GM21576 (cell line): ENCODE measurements around the gene CACNB4.
A peak's percentile ranks its signal among the peaks of the same experiment; 100 is the strongest.

ENCODE experiments used
- ATAC-seq: cut with Tn5 transposase; IDR thresholded peaks from one replicate; pipeline ENCODE4 v1.9.1; 2021; ENCODE audit warnings: mild to moderate bottlenecking, moderate library complexity; ENCODE audit not compliant: unreplicated experiment

The CACNB4 gene

DNA sequence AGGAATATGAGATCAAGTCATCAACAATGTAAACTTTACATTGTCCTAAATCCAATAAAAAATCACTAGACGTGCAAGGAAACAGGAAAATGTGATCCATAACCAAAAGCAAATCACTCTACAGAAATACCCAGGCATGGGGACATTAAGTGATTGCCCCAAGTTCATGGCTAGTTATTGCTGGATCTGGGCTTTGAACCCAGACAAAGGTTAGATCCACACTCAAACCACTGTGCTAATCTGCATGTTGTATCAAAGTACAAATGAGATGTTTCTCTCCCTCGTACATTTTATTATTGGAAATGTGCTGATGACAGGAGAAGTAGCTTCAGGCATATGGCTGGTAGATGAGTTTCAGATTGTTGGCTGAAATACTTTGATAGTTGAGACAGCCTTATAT lies 267.9 kb downstream of the CACNB4 start:
- ATAC-seq, result no peak

DNA sequence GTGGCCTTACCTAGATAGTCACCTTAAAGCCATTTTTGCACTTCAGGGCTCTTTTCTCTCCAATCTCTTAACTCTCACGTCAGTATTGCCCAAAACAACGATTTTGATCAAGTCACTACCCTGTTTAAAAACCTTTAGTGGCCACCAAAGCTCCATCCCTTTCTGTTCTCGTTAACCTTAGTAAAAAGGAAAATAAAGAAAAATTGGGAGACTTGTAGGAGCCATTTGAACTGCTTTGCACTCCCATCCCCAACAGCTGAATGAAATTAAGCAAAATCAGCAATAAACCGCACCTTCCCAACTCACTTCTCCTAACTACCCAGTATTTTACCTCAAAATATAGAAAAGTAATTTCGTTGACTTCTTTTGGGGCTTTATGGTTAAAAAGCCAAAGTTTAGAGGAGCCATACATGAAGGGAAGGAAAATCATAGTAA lies 269.9 kb downstream of the CACNB4 start:
- no peak for ATAC-seq

DNA sequence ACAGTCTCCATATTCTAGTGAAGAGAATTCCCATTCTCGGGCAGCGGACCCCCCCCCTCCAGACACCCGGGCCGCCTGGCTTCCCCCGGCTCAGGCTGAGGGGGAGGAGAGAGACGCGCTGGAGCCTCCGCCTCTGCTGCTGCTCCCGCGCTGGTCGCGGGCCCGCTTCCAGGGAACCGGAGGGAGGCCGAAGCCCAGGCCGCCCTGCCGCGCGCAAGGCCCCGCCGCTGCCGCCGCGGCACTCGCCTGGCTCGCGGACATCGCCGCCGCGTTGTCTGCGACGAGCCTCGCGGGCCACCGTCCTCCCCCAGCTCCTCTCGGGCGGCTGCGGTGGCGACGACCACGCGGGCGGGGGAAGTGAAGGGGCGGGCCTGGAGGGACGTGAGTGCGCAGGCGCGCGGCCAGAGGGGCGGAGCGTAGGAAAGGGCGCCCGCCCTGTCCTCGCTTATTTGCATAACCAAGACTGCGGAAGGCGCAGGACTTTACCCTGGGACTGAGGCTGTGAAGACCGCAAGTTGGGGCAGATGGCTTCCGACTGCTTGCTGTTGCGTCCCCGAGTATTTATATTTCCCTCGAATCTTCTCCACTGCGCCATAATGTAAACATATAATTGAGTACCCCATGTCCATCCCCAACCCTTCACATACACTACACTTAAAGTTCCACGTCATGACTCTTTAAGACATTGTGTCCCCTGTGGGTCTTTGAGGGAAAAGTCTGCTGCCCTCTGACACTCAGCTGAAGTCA lies 270.5 kb downstream of the CACNB4 start, which contains the start of gene ARL5A:
ARL5A (minus strand) TSS at position 279 of the 747 bp plus-strand sequence; CDS start at position 34, 245 bp downstream.
- peak; percentile 92 for ATAC-seq

DNA sequence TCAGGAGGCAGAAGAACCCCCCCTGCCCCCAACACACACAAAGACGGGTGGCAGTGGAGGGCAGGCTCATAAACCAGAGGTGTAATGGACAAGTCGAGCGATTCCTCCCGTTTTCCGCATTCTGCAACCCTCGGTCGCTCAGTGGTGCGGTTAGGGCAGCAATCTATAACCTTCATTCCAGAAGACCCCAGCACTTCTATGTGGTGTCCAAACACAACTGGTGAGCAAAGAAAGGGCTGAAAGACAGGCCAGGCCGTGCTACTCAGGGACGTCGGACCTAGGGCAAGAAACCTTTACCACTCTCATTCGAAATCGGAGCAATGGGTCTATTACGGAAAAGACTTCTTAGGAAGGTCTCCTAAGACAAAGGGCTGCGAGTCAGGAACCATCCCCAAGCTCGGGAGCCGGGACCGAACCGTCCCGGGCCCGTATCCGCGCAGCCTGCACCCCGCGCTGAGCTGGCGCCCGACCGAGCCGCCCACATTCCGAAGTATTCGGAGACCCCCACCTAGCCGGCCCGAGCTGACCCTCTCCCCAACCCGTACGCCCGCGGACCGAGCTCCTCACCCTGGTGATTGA lies 271.2 kb downstream of the CACNB4 start:
- peak; percentile 21 for ATAC-seq

DNA sequence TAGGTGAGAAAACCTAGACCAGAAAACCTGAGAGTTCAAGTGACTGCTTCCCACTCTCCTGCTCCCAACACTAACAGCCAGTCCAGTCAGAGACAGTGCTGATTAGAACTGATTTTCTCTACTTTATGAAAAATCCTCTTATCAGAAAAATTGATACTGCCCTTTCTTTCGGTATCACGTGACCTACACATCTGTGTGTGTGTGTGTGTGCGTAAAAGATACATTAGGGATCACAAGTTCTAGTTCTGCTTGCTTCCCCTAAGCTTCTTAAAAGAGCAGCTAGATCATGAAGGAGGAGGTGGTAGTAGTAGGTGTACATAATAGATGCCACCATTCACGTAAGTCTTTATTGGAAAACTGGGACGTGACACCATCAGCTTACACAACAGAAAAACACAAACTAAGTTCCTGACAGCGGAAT lies 272.1 kb downstream of the CACNB4 start:
- ATAC-seq, result no peak

DNA sequence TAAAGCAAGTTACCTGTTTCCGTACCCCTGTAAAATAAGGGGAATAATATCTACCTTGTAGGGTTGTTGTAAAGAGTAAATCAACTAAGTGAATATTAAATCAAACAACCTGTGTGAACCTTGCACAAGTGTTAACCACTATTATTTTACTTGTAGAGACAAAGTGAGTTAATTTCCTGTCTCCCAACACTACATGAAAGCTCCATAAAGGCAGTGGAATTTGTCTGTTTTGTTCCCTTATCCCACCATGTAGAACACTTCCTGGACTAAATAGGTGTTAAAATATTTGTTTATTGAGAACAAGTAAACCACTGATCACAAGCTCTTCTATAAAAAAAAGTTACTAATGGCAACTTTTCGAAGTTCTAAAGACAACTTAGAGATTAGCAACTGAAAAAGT lies 274.0 kb downstream of the CACNB4 start:
- ATAC-seq, result no peak

DNA sequence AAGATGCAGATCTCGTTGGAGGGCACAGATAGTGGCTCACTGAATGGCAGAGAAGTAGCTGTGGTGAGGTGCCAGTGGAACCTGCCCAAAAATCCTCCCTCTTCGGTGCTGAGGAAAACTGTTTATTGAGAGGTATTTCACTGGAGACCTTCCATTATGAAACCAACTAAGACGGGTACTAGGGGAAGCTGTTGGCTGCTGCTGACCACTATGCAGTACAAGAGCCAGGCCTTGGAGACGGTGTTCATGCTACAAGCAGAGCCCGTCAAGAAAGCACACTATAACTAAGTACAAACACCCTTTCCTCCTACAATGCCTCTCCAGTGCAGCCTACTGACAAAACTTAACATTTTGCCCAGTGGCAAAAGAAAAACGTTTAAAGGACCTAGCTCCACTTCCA lies 275.2 kb downstream of the CACNB4 start:
- ATAC-seq, result no peak

DNA sequence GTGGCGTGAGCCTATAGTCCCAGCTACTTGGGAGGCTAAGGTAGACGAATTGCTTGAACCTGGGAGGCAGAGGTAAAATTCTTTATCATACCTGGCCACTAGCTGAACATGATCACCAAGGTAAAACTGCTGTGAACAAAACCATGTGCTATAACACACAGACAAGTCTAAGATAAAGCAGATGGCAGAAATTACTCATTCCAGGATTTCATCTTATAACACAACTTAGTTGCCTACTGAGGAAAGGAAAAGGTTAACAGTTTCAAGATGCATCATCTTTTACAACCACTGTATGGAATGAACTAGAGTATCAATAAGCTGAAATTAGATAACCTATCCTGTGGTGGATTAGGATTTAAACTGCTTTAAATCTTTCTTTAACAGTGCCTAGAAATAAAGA lies 278.9 kb downstream of the CACNB4 start:
- peak; percentile 49 for ATAC-seq

DNA sequence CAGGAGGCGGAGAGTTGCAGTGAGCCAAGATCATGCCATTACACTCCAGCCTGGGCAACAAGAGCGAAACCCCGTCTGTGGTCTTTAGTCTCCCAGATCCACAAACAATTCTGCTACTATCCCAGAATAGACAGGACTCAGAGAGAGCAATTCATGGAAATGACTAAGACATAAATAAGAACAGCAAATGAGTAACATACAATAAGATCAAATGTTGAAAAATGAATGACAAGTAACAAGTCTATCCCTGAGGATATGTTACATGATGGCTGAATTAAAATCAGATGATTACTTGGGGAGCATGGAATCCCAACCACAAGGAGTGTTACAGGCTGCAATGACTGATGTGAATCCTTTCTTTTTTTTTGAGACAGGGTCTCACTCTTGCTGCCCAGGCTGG lies 280.9 kb downstream of the CACNB4 start:
- no peak for ATAC-seq

DNA sequence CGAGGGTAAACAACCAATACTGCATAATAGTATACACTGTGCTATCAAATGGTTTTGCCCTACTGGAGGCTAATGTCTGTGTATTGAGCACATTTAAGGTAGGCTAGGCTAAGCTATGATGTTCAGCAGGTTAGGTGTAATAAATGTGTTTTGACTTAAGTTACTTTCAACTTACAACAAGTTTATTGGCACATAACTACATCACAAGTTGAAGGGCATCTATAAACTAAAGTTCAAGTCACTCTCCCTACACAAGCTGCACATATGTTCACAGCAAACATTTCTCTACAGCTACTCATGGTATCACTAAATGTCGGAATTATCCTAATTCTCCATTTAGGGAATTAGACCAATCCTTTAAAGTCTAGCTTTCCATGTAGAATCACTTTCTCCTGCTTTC lies 282.0 kb downstream of the CACNB4 start:
- no peak for ATAC-seq

DNA sequence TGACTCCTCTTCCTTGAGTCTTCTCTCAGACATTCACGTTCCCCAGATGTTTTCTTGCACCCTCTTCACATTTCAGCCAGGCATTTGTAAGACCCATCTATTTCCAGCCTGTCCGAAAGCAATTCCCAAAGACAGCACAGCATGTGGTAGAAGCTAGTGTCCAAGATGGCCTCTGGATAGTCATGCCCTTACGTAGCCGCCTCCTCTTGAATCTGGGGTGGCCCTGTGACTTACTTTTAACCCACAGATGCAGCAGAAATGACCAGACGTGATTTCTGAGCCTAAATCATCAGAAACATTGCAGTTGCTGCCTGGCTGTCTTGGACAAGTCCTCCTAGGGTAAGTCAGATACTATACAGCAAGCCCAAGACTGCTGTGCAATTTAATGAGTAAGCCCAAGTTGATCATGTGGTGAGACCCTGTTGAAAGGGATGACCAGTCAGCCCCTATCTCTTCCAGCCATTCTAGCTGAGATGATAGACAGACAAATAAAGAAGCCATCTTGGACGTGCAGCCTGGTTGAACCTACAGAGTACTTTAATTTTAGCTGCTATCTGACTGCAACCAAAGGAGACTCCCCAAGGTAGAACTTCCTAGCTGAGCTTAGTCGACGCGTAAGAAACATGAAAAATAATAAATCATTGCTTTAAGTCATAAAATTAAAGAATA lies 282.9 kb downstream of the CACNB4 start:
- no peak for ATAC-seq

DNA sequence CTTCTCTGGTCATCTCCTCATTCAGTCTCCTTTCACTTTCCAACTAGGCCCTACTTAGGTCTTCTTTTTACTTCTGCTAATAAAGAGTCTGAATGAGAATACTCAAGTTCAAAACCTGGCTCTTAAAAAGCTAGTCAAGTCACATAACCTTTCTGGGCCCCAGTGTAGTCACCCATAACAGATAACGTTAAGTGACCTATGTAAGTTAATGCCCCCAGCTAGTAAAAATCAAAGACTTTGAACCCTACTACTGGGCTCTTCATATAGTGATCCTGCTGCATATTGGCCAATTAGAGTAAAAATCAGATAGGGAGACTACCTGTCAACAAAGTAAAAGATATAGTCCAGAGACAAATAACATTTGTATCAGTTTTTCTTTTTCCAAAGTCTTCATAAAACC lies 288.4 kb downstream of the CACNB4 start:
- ATAC-seq, result no peak

DNA sequence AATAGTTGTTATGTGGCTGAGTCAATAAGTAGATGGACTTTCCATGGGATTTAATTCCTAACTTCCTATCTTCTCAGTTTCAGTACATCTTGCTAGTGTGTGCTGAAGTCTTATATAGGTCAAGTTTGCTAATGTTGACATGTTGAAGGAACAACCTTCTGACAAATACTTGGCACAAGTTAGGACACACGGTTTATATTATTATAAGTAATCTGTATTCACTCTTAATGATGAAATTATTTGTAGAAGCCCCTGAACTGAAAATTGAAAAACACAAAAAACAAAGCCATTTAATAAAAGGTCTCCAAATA lies 289.8 kb downstream of the CACNB4 start:
- ATAC-seq, result no peak

DNA sequence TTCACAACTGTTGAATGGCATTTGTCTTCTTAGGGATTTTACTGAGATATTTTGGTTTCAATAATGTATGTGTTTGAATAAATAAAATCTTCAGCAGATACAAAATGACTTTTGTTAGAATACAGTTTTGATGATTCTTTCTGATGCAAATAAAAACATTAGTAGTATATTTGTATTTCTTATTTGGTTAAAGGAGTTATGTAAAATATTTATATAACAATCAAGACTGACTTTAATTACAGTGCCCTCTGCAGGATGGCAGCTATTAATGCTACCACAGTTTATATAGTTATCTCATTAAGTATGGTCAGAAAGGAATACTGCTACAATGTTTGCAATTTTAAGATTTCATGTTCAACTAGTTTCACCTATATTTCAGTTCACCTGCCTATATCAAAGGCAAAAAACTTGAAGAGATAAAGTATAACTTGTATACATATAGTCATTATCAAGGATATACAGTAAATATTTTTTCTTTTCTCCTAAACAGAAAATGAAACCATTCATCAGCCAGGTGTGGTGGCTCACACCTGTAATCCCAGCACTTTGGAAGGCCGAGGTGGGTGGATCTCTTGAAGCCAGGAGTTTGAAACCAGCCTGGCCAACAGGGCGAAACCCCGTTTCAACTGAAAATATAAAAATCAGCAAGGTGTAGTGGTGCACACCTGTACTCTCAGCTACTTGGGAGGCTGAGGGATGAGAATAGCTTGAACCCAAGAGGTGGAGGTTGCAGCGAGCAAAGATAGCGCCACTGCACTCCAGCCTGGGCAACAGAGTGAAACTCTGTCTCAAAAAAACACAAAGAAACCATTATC lies 290.4 kb downstream of the CACNB4 start:
- no peak for ATAC-seq

DNA sequence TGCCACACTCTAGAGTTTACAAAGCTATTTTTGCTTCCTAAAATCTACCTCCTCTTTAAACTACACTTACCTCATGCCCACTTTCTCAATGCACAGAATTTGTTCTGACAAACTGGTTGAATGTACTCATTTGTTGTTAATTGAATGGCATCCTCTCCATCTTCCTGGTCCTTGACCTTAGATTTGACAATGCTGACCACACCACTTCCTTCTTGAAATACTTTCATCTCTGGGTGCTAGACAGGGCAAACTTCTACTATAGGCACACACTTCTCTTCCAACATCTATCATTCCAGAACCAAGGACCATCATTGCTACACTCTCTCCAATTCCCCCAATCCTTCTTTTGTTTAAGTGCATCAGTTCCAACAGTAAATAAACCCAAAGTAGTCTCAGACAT lies 292.9 kb downstream of the CACNB4 start:
- no peak for ATAC-seq

DNA sequence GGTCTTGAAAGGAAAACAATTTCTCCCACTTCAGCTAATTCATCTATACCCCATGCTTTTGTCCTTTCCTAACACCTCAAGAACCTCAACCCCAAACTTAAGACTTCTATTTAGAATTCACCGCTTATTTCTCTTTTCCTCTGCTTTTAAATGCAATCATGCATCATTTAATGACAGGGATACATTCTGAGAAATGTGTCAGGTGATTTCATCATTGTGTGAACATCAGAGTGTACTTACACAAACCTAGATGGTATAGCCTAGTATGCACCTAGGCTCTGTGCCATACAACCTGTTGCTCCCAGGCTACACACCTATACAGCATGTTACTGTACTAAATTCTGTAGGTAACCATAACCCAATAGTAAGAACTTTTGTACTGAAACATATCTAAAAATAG lies 293.5 kb downstream of the CACNB4 start:
- ATAC-seq, result no peak

DNA sequence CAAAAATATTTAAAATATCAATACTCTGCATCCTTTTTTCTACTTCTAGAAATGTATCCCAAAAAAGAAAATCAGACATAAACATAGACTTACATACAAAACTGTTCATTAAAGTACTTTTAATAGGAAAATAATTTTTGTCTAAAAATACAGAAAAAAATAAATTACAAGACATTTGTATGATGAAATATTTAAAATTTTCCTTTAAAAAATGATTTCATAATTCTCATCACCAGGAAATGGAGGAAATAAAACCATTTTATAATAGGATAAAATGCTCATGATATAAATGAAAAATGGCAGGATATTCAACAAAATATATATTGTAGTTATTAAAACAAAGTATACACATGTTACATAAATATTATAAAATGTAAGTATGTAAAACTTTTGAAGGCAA lies 295.0 kb downstream of the CACNB4 start:
- no peak for ATAC-seq

DNA sequence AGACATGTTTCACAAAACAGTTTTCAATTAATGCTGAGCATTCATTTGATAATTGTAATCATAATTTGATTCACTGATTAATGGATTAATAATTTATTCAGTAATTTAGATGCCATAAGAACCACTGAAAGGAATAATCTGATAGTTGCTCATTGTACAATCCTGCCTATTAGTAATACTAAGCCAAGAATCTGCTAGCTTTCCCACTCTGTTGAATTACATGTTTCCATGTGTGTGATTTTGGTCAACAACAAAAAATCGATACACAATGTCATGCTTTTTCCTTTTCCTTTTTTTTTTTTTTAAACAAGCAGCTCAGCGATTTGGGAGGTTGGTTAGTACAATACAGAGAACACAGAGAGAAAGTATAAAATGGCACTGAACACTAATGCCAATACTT lies 296.5 kb downstream of the CACNB4 start:
- ATAC-seq, result no peak

DNA sequence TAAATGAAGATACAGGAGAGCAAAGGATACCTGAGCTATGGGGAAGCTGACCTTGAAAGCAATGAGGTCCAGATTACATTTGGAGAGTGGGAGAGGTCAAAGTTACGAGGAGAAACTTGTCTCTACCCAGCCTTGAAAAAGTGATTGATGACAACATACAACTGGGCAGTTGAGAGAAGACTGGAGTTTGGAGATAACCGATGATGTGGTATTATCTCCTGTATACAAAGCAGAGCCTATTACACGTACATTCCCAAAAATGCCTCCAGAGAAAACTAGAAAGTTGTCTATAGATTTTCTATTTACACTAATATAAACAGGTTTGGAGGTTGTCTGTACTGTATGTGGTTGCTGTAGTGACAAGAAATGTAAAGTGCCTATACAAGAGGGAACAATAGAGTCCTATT lies 299.0 kb downstream of the CACNB4 start:
- no peak for ATAC-seq

DNA sequence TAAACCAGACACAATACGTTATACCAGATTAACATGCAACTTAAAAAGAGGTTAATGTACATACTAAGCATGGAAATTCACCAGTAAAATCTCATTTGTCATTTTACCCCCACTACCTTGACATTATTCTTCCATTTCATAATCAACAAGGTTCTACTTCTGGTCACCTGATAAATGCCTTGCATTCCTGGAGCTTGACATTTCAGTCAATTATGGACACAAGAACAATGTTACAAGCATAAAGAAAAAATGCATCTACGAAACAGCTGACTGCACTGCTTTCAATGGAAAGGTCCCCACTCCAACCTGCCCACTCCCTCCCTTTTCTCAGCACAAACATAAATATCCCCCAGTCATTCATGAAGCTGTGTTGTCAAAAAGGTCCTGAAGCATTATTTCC lies 302.1 kb downstream of the CACNB4 start:
- no peak for ATAC-seq

DNA sequence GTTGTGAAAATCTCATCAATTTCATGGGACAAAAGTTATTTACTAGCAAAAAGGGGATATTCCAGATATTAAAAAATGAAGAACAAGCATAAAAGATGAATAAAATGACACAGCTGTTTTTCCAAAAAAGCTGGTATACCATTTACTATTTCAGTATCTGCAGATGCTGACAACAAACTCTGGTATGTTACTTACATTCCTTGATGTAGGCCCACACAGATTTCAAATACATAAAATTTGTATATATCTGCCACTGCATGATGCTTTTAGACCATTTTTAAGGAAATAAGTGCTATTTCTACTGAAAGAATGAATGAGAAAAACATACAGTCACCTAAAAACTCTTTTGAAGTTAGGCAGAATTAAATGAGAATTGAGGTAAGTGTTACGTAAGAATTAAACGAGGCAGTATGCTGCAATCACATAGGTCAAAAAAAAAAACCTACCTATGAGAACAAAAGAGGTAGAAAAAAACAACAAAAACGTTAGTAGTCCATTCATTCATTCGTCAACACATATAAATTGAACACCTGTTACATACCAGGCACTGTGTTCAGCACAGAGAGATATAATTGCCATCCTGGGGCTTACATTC lies 303.1 kb downstream of the CACNB4 start:
- ATAC-seq, result no peak
